ENCODE measurements around the gene KRTAP5-11. TPM values are rescaled to one million over a fixed set of nuclear protein-coding genes. Genes with fewer than 3 reads are reported as not detected.

Gene KRTAP5-11
- total and polyA plus RNA-seq, 2 of the 8 experiments (the other 6 are each of a cell fraction or from before 2014, with no cell fraction given), result not detected

GRCh38 chr11:71581826-71582225, 849 bp downstream of the KRTAP5-11 start (continued):
- no peak for TF ChIP-seq CHD7 (IDR thresholded peaks at IDR 0.05; ENCODE audit: insufficient replicate concordance, low read length)
- TF ChIP-seq RNF2 (IDR thresholded peaks at IDR 0.05; ENCODE audit: borderline replicate concordance, low read depth, low read length, missing control alignments, poor library complexity, severe bottlenecking), result no peak
- TF ChIP-seq SUZ12 (IDR thresholded peaks at IDR 0.05; ENCODE audit: low read length), result no peak

Data from H1 (cell line).